Subcutaneous adipose tissue (tissue), 4 donors: ENCODE measurements around the gene CPNE1. TPM values are rescaled to one million over a fixed set of nuclear protein-coding genes. Genes with fewer than 3 reads are reported as not detected.

Experiments
- total RNA-seq, 4 donors: library from RNA; depleted of rRNA; stranded (reverse); fragments of >200 nt; gene quantifications; one replicate each; pipeline ENCODE4 v1.1.0, GENCODE V29; 2016
- TF ChIP-seq, protein P1 (sequence below): fragments of 450-650 bp; IDR thresholded peaks from one replicate; pipeline ENCODE4 v1.5.1; 2016; ENCODE audit warnings: low read depth, mild to moderate bottlenecking, control low read depth, antibody characterized with exemption, moderate library complexity

CPNE1 gene
- total RNA-seq, 4 donors from 2014 or later = 50.6 to 115 (median 87.1) TPM

DNA sequence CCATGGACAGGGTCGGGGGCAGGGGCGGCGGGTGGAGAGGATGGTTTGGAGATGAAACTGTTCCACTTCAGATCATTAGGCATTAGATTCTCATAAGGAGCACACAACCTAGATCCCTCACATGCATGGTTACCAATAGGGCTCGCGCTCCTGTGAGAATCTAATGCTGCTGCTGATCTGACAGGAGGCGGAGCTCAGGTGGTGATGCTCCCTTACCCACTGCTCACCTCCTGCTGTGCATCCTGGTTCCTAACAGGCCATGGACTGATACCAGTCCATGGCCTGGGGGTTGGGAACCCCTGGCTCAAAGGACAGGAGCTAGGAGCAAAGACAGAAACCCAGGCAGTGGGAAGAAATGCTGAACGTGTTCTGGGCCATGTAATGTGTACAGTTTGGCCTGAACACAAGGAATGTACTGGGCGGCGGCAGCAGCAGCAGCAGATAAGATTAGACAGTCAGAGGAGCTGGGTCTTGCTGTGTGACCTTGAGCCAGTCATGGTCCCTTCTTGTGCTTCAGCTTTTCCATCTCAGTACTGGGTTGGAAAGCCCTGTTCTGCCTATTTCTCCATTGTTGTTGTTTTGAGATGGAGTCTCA lies 53.8 kb downstream of the CPNE1 start:
- TF ChIP-seq, protein P1, sequence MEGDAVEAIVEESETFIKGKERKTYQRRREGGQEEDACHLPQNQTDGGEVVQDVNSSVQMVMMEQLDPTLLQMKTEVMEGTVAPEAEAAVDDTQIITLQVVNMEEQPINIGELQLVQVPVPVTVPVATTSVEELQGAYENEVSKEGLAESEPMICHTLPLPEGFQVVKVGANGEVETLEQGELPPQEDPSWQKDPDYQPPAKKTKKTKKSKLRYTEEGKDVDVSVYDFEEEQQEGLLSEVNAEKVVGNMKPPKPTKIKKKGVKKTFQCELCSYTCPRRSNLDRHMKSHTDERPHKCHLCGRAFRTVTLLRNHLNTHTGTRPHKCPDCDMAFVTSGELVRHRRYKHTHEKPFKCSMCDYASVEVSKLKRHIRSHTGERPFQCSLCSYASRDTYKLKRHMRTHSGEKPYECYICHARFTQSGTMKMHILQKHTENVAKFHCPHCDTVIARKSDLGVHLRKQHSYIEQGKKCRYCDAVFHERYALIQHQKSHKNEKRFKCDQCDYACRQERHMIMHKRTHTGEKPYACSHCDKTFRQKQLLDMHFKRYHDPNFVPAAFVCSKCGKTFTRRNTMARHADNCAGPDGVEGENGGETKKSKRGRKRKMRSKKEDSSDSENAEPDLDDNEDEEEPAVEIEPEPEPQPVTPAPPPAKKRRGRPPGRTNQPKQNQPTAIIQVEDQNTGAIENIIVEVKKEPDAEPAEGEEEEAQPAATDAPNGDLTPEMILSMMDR = no peak

DNA sequence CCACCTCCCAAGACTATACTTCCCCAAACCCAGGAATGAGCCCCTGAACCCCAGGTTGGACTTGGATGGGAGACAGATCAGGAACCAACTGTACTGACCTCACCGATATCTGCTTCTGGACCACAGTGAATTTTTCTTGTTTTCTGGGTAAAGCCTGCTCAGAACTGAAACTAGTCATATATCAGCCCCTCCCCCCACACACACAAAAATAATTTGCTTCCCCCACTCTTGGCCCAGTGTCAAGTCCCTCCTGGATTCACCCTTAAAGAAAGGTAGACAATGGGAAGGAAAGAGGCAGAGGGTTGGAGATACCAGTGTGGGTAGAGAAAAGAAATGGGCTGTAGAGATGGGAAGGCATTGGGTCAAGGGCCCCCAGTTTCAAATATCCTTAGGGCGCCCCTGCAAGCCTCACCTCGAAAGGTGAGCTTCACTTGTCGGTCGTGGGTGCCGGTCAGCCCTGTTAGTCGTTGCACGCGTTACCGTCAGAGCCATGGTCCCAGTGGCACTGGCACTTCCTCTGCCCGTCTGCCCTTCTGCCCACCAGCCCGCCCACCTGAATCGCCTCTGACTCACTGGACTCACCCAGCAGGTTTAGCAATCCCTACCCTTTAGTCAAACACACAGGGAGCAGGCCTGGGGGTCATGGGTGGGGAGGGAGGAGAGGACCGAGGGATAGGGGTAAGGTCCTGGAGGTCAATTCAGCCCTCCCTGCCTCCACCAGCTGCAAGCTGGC lies 57.5 kb downstream of the CPNE1 start:
- TF ChIP-seq, protein P1 = no peak

DNA sequence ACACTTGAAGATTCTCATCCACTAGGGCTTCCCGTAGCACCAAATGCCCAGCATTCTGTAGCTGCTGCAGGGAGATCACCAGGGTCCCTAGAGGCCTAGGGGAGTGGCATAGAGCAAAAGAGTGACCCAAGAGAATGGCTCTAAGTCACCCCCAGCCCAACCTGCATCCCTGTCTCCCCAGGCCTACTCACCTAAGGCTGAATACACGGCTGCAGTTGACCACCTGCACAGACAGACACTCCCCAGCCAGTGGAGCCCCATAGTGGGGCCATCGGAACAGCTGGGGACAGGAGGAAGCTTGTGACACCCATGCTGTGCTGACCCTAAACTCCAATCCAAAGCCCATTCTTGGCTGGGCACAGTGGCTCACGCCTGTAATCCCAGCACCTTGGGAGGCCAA lies 58.6 kb downstream of the CPNE1 start:
- TF ChIP-seq, protein P1 = no peak

DNA sequence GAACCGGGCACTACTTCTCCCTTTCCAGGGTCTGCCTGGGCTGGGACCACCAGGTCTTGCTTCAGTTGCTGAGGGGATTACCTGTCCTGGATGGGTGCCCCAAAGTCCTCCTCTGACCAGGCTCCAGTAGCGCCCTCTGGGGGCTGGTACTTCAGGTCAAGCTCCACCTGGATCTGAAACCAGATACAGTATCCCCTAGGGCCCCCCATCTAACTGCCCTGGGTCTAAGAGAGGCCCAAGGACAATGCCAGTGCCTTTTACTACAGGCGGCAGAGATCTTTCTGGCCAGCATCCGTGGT lies 60.3 kb downstream of the CPNE1 start:
- TF ChIP-seq, protein P1 = no peak

DNA sequence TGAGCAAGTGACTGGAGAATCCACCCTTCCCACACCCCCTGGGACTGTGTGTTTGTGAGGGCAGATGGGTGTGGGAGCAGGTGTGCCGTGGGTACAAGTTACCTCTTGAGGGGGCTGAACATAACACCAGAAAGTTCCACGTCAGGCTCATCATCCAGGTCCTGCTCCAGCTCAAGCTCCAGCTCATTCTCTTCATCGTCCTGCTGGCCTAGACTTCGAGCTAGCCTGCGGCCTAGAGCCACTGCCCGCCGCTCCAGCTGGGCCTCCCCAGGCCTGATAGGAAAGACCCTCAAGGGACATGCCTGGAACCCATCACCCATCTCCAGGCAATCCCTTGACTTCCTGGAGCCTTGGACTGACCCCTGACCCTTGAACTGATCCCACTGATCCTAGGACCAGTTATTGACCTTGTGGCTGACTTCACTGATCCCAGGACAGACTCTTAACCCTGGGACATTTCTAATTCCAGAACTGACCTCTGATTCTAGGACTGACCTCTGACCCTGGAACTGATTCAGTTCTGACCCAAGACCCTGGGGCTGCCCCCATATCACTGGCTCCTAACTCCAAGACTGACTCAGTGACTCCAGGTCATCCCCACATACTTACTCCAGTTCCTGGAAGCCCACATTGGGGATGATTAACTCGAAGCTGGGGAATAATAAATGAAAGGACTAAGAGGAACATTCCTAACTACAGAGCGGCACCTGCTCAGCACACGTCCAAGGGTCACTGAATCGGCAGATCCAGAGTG lies 60.8 kb downstream of the CPNE1 start:
- TF ChIP-seq, protein P1 = no peak

DNA sequence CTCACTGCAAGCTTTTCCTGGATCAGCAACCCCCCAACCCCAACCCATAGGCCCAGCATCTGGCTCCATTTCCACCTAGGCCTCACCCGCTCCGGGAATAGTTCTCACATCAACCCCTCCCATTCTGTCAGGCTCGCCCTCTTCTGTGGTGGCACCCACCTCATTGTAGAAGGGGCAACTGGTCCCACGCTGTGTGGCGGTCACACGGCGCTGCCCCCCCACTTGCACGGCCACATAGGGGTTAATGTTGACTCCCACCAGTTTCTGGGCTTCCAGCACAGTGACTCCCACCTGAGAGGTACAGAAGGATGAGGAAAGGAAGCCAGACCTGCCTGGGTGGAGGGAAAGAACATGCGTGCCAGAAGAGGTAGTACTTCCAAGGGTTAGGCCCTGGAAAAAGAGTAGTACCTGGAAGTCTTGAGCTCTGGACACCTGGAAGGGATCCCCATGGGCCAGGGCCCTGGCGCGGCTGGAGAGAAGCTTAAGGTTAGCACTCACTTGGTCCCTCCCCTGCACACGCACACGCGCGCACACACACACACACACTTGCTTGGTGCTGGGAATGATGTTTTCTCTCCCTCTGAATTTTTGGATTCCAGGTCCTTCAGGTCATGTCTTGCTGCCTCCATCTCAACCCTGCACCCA lies 61.7 kb downstream of the CPNE1 start:
- TF ChIP-seq, protein P1 = no peak

DNA sequence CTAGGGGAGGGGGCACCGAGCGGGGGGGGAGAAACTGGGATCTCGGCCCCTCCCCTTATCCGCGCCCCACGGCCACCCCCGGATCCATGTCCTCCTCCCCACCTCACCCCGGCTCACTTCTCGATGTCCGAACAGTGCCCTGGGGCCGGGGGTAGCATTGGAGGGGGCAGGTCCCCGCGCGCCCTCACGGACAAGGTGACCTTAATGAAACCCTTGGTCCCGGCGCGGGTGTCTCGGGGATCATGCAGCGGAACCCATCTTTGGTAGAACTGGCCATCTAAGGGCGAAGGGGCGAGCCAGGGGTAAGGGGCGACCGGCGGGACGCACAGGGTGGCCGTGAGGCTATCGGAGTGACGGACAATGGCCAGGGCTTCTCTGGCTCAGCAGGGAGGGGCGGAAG lies 62.7 kb downstream of the CPNE1 start:
- TF ChIP-seq, protein P1 = no peak
